K562 (cell line): ENCODE data around the gene CDK14. TPM values are rescaled to one million over a fixed set of nuclear protein-coding genes. Genes with fewer than 3 reads are reported as not detected.

Source experiments
- ATAC-seq: fragments of 200-7000 bp; cut with Tn5 transposase; 3 replicates; pipeline ENCODE4 v1.9.1; 2020; ENCODE audit warnings: moderate library complexity
- BruUV-seq: library from RNA; stranded (reverse); fragments of 400-500 nt; replicated peaks from 2 replicates; lab custom pipeline; 2021; lab: Mats Ljungman, UMichigan
- CTCF ChIA-PET: fragments of 300-600 bp; formaldehyde crosslinking; extraction: SDS; loops from one replicate; lab custom pipeline; 2021; ENCODE audit warnings: low intra/inter-chr PET ratio; lab: Yijun Ruan, JAX
- POLR2A ChIA-PET: fragments of 300-600, 350-650 bp; sonication (Branson Sonifier 250); formaldehyde crosslinking; extraction: SDS; loops from one replicate; lab custom pipeline; 2021; ENCODE audit warnings: antibody characterized with exemption, inconsistent platforms; lab: Yijun Ruan, JAX
- DNase-seq, 4 experiments: peaks; one replicate each; pipeline versions ENCODE4 v3.0.0 to v3.0.0-alpha.2; 2011 to 2018; ENCODE audit warnings: low spot score in 3 of 4, mixed read lengths in 3 of 4; ENCODE audit errors: extremely low read depth in 1 of 4
- FAIRE-seq: peaks from 2 replicates; lab custom pipeline; 2011; peaks lifted over from hg19 to GRCh38; lab: Jason Lieb, UNC
- H2AFZ ChIP-seq: 2 replicates; pipeline ENCODE4 v1.6.0; 2011; ENCODE audit warnings: low read depth, low read length, control low read depth, inconsistent platforms
- H3K27ac ChIP-seq: fragments of 200-600 bp; 3 replicates; pipeline ENCODE4 v1.8.0; 2011; ENCODE audit warnings: low read depth, mild to moderate bottlenecking, control low read depth, inconsistent platforms, low read length, moderate library complexity, mixed read lengths; ENCODE audit errors: extremely low read depth
- H3K27me3 ChIP-seq, 2 experiments: fragments of 300-600 bp in 1 of 2; 2 replicates in 1 of 2; 3 replicates in 1 of 2; pipeline versions ENCODE4 v1.6.0 to v1.8.0; 2011; ENCODE audit warnings: inconsistent platforms in 2 of 2, low read length in 2 of 2, mild to moderate bottlenecking in 1 of 2, mixed read lengths in 1 of 2, moderate library complexity in 1 of 2; ENCODE audit not compliant: control insufficient read depth in 2 of 2, insufficient read depth in 2 of 2
- H3K36me3 ChIP-seq: fragments of 300-600 bp; 3 replicates; pipeline ENCODE4 v1.8.0; 2011; ENCODE audit warnings: mild to moderate bottlenecking, low read length, inconsistent platforms; ENCODE audit not compliant: control insufficient read depth, insufficient read depth
- H3K4me1 ChIP-seq, 2 experiments: fragments of 200-600 bp in 1 of 2; replicated peaks in 1 of 2; 2 replicates in 1 of 2; 3 replicates in 1 of 2; pipeline versions ENCODE4 v1.5.1 to v1.8.0; 2011; ENCODE audit warnings: inconsistent platforms in 2 of 2, low read length in 2 of 2, mild to moderate bottlenecking in 1 of 2, mixed read lengths in 1 of 2, moderate library complexity in 1 of 2; ENCODE audit not compliant: control insufficient read depth in 2 of 2, insufficient read depth in 2 of 2
- H3K4me2 ChIP-seq: 2 replicates; pipeline ENCODE4 v1.6.1; 2011; ENCODE audit warnings: low read length, control low read depth, inconsistent platforms, mixed read lengths; ENCODE audit not compliant: insufficient read depth
- H3K4me3 ChIP-seq: fragments of 200-600 bp; sonication (generic), shearing (Covaris generic); 2 replicates; pipeline ENCODE4 v1.5.1; 2016; ENCODE audit warnings: control low read depth, inconsistent platforms
- H3K79me2 ChIP-seq: fragments of 200-600 bp; 3 replicates; pipeline ENCODE4 v1.8.0; 2011; ENCODE audit warnings: low read length, inconsistent platforms; ENCODE audit not compliant: control insufficient read depth, insufficient read depth
- H3K9ac ChIP-seq, 2 experiments: 2 replicates each; pipeline versions ENCODE4 v1.6.0 to v1.6.1; 2011; ENCODE audit warnings: low read depth in 2 of 2, low read length in 2 of 2, control low read depth in 1 of 2, inconsistent platforms in 1 of 2, mild to moderate bottlenecking in 1 of 2, mixed read lengths in 1 of 2; ENCODE audit not compliant: insufficient read depth in 1 of 2
- H3K9me1 ChIP-seq: one replicate; pipeline ENCODE4 v1.6.0; 2011; ENCODE audit warnings: inconsistent platforms, mild to moderate bottlenecking, low read length, moderate library complexity; ENCODE audit not compliant: control insufficient read depth, insufficient read depth
- H3K9me3 ChIP-seq: replicated peaks from 2 replicates; pipeline ENCODE4 v1.5.1; 2011; ENCODE audit warnings: low read depth, low read length, inconsistent platforms; ENCODE audit not compliant: control insufficient read depth, insufficient read depth
- H4K20me1 ChIP-seq: replicated peaks from 2 replicates; pipeline ENCODE4 v1.6.1; 2011; ENCODE audit warnings: low read length, inconsistent platforms, mixed read lengths; ENCODE audit not compliant: control insufficient read depth, insufficient read depth
- ARID2 ChIP-seq: fragments of 450-650 bp; IDR thresholded peaks from 2 replicates; pipeline ENCODE4 v1.6.1; 2017; ENCODE audit warnings: antibody characterized with exemption, mild to moderate bottlenecking
- FOXA1 ChIP-seq: fragments of 450-650 bp; IDR thresholded peaks from 2 replicates; pipeline ENCODE4 v1.6.1; 2016; ENCODE audit warnings: mild to moderate bottlenecking, borderline replicate concordance
- HDAC1 ChIP-seq, 2 experiments: fragments of 450-650 bp; IDR thresholded peaks; 2 replicates each; pipeline ENCODE4 v1.6.1; 2016 to 2017; ENCODE audit warnings: inconsistent platforms in 1 of 2, mild to moderate bottlenecking in 1 of 2, moderate library complexity in 1 of 2
- NRF1 ChIP-seq, 2 experiments: fragments of 450-650 bp; IDR thresholded peaks in 1 of 2; conservative IDR thresholded peaks in 1 of 2; 2 replicates each; pipeline ENCODE4 v1.6.1; 2014; ENCODE audit warnings: mild to moderate bottlenecking in 2 of 2
- POLR2G ChIP-seq: fragments of 200-400 bp; formaldehyde crosslinking; IDR thresholded peaks from 2 replicates; pipeline ENCODE4 v1.6.1; 2017; ENCODE audit warnings: low read depth, mild to moderate bottlenecking, antibody characterized with exemption, low read length, moderate library complexity
- ZBTB1 ChIP-seq: sonication (generic); formaldehyde crosslinking; IDR thresholded peaks from 2 replicates; pipeline ENCODE4 v1.8.1; 2023; ENCODE audit warnings: missing genetic modification reagents, low read depth, mild to moderate bottlenecking, borderline replicate concordance
- ZNF436 ChIP-seq: fragments of 250-450, 450-650 bp; sonication (Bioruptor Pico); formaldehyde crosslinking; IDR thresholded peaks from 2 replicates; pipeline ENCODE4 v1.7.0; 2020; ENCODE audit warnings: mild to moderate bottlenecking
- ZNF583 ChIP-seq: fragments of 250-450 bp; sonication (Bioruptor Pico); IDR thresholded peaks from 2 replicates; pipeline ENCODE4 v1.4.0; 2020
- ZNF589 ChIP-seq: fragments of 200-800 bp; sonication (Bioruptor generic); IDR thresholded peaks from 2 replicates; pipeline ENCODE4 v1.6.1; 2016; ENCODE audit warnings: low read depth, missing genetic modification characterization, missing compliant biosample characterization
- ZNF830 ChIP-seq: fragments of 250-450 bp; sonication (Bioruptor Pico); IDR thresholded peaks from 2 replicates; pipeline ENCODE4 v1.5.0; 2021; ENCODE audit warnings: mild to moderate bottlenecking
- WGBS: fragments of 100-300 bp; shearing (Covaris generic); methylation state at CpG from one replicate; pipeline ENCODE4 v1.1.6; 2016; ENCODE audit warnings: low coverage, mixed read lengths; ENCODE audit not compliant: insufficient coverage; ENCODE audit errors: missing lambda C conversion rate; 5-methylcytosine and 5-hydroxymethylcytosine counted together
- in situ Hi-C: fragments of 300-500 bp; cut with MboI; formaldehyde crosslinking; loops from 4 replicates; pipeline ENCODE4 v1.15.0; 2018; ENCODE audit warnings: inconsistent platforms, mixed read lengths
- intact Hi-C: fragments of 100-400 bp; cut with micrococcal nuclease; formaldehyde crosslinking; loops from 2 replicates; pipeline ENCODE4 v1.14.2; 2022
- polyA plus RNA-seq, 8 experiments: library from polyadenylated mRNA; depleted of rRNA in 4 of 8; stranded (reverse) in 5 of 8; unstranded in 3 of 8; fragments of >200 nt; fragmentation: Nextera tagmentation in 2 of 8; fragmentation: Illumina TruSeq in 1 of 8; extraction: Ambion mirVana in 2 of 8; extraction: Trizol in 1 of 8; gene quantifications; 2 replicates each; pipeline versions ENCODE4 v1.2.1 to v1.2.3, GENCODE V29; 2011 to 2014; ENCODE audit warnings: inconsistent platforms in 1 of 8, missing spikeins in 1 of 8
- total RNA-seq, 7 experiments: library from RNA; depleted of rRNA in 6 of 7; stranded (reverse); fragments of >200 nt in 6 of 7; fragmentation: Illumina TruSeq in 2 of 7; extraction: Trizol in 2 of 7; gene quantifications; 2 replicates each; pipeline versions ENCODE4 v1.2.1 to v1.2.3, GENCODE V29; 2011 to 2021; ENCODE audit warnings: low replicate concordance in 1 of 7
- TF ChIP-seq, protein P1 (sequence below): fragments of 450-650 bp; IDR thresholded peaks from 2 replicates; pipeline ENCODE4 v1.6.1; 2016; ENCODE audit warnings: low read depth, mild to moderate bottlenecking, moderate library complexity

The CDK14 gene
- total and polyA plus RNA-seq, 9 of the 15 experiments (the other 6 are each of a cell fraction or from before 2014, with no cell fraction given) = 0.03 to 0.91 (median 0.16) TPM

DNA sequence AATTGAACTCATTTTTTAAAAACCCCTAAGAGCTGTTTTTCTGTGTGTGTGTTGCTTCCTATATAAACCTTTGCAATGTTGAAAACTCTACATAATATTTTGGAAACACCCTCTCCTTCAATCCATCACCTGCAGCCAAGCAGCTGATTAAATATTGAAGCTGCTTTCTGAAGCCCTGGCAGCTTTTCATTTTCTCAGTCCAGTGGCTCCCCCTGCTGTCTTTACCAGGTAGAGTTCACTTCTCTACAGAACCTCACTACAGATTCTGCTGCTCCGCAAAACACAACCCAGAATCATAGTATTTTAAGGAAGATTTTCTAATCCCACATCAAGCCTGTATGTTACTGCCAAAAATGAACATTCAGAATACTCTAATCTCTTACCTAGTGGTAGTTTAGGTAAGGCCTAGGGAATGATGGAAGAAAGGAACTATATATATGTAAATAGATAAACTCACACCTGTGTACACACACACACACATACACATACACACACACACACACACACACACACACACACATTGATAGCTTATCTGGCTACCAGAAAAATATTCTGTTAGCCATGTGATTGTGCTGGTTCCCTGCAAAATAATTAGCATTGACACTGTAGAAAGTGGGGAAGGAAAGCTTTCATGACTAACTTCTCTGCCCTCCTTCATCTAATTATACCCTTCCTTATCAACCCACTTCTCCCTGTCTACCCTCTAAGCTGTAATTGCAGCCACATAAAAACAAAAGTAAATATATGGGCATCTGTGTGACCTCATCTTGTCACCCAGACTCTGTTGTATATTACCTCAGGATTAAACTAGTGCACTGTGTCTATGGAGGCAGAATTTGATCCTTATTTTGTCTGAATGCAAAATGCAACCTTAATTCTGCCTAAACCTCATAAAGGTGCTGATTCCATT lies 438.6 kb downstream of the CDK14 start (continued):
- no peak for TF ChIP-seq FOXA1
- no peak for TF ChIP-seq POLR2G

DNA sequence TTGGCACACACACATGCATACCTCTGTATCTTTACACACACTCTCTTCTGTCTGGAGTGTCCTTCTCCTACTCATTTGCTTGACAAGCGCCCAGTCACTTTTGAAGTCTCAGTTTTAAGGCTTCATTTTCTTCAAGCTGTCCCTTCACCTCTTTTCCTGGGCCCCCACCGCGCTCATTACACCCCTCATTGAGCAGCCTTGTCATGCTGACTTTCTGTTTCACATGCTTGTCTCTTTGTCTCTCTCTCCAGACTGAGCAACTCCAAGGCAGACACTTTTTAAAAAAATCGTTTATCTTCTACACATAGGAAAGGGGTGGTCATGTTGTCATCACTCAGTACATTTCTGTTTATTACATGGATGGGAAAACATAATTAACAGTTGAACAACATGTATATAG lies 442.9 kb downstream of the CDK14 start:
- Histone ChIP-seq H3K27me3 (no peaks in the 10 kb centered on the region), H3K36me3 (no peaks in the 10 kb centered on the region), H3K4me1 (no peaks in the 10 kb centered on the region), H4K20me1 (no peaks in the 10 kb centered on the region), H3K4me3 (no peak overlapping the region), H3K27ac (no peak overlapping the region), H3K9me3 (no peaks in the 10 kb centered on the region), H3K9ac (no peak overlapping the region), H3K79me2 (no peaks in the 10 kb centered on the region), H2AFZ (no peak overlapping the region), H3K4me2 (no peak overlapping the region), H3K9me1 (no peaks in the 10 kb centered on the region)
- ChIA-PET POLR2A (no interaction called here), CTCF (no interaction called here)
- intact Hi-C loops (no loop called here), in situ Hi-C loops (no loop called here)
- no peak for DNase-seq
- ATAC-seq = no peak
- TF ChIP-seq HDAC1 (IDR thresholded peaks at IDR 0.05) = no peak
- no peak for TF ChIP-seq ZNF436
- no peak for TF ChIP-seq ZNF583 (CRISPR knock-in tag)
- no peak for TF ChIP-seq ARID2
- no peak for TF ChIP-seq ZBTB1 (CRISPR knock-in tag)
- no peak for TF ChIP-seq ZNF589
- TF ChIP-seq, protein P1, sequence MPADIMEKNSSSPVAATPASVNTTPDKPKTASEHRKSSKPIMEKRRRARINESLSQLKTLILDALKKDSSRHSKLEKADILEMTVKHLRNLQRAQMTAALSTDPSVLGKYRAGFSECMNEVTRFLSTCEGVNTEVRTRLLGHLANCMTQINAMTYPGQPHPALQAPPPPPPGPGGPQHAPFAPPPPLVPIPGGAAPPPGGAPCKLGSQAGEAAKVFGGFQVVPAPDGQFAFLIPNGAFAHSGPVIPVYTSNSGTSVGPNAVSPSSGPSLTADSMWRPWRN = no peak
- no peak for TF ChIP-seq NRF1 (conservative IDR thresholded peaks at IDR 0.05 in 1 of 2, IDR thresholded peaks at IDR 0.05 in 1 of 2)
- TF ChIP-seq ZNF830 (CRISPR knock-in tag) = no peak
- no TSS peak for BruUV-seq
- 0% methylated on average over 4 of the region's 4 CpGs for WGBS
- FAIRE-seq = no peak
